MCF 10A (cell line): ENCODE results near the gene TNFRSF18. TPM values are rescaled to one million over a fixed set of nuclear protein-coding genes. Genes with fewer than 3 reads are reported as not detected.

Experiments used
- BruUV-seq: library from RNA; stranded (reverse); fragments of 400-500 nt; replicated peaks from 2 replicates; lab custom pipeline; 2021; lab: Mats Ljungman, UMichigan
- CTCF ChIA-PET: fragments of 300-600 bp; sonication (Branson Sonifier 250); formaldehyde crosslinking; extraction: SDS; loops from one replicate; lab custom pipeline; 2021; ENCODE audit warnings: antibody characterized with exemption, inconsistent platforms; lab: Yijun Ruan, JAX
- POLR2A ChIA-PET: fragments of 300-600, 350-650 bp; sonication (Branson Sonifier 250); formaldehyde crosslinking; extraction: SDS; loops from one replicate; lab custom pipeline; 2020; ENCODE audit warnings: antibody characterized with exemption, inconsistent platforms; lab: Yijun Ruan, JAX
- DNase-seq: peaks from one replicate; pipeline ENCODE4 v3.0.0-alpha.2; 2018; ENCODE audit not compliant: unreplicated experiment
- H3K27ac Mint-ChIP-seq: one replicate; pipeline ENCODE4 v1.8.0; 2022; ENCODE audit warnings: mild to moderate bottlenecking, low read depth, mixed read lengths; ENCODE audit not compliant: unreplicated experiment
- H3K27me3 Mint-ChIP-seq: one replicate; pipeline ENCODE4 v1.8.0; 2022; ENCODE audit warnings: mixed read lengths; ENCODE audit not compliant: insufficient read depth, unreplicated experiment
- H3K36me3 Mint-ChIP-seq: one replicate; pipeline ENCODE4 v1.8.0; 2022; ENCODE audit warnings: mild to moderate bottlenecking, moderate library complexity, mixed read lengths; ENCODE audit not compliant: insufficient read depth, unreplicated experiment
- H3K4me1 Mint-ChIP-seq: one replicate; pipeline ENCODE4 v1.8.0; 2022; ENCODE audit warnings: mixed read lengths; ENCODE audit not compliant: insufficient read depth, unreplicated experiment
- H3K4me3 Mint-ChIP-seq: one replicate; pipeline ENCODE4 v1.8.0; 2022; ENCODE audit warnings: mild to moderate bottlenecking, moderate library complexity, mixed read lengths; ENCODE audit not compliant: unreplicated experiment
- H3K9me3 Mint-ChIP-seq: one replicate; pipeline ENCODE4 v1.8.0; 2022; ENCODE audit warnings: mixed read lengths; ENCODE audit not compliant: unreplicated experiment
- intact Hi-C: fragments of 100-400 bp; cut with micrococcal nuclease; formaldehyde crosslinking; loops from 2 replicates; pipeline ENCODE4 v1.14.1; 2022
- total RNA-seq: library from RNA; stranded (reverse); gene quantifications from 2 replicates; pipeline ENCODE4 v1.2.3, GENCODE V29; 2022
- TF ChIP-seq, protein P1 (sequence below): fragments of 200-600 bp; IDR thresholded peaks from one replicate; pipeline ENCODE4 v1.8.0; 2022; ENCODE audit warnings: antibody characterized with exemption, mild to moderate bottlenecking; ENCODE audit not compliant: unreplicated experiment

TNFRSF18 gene
- total RNA-seq, 1 experiment from 2014 or later = not detected

DNA sequence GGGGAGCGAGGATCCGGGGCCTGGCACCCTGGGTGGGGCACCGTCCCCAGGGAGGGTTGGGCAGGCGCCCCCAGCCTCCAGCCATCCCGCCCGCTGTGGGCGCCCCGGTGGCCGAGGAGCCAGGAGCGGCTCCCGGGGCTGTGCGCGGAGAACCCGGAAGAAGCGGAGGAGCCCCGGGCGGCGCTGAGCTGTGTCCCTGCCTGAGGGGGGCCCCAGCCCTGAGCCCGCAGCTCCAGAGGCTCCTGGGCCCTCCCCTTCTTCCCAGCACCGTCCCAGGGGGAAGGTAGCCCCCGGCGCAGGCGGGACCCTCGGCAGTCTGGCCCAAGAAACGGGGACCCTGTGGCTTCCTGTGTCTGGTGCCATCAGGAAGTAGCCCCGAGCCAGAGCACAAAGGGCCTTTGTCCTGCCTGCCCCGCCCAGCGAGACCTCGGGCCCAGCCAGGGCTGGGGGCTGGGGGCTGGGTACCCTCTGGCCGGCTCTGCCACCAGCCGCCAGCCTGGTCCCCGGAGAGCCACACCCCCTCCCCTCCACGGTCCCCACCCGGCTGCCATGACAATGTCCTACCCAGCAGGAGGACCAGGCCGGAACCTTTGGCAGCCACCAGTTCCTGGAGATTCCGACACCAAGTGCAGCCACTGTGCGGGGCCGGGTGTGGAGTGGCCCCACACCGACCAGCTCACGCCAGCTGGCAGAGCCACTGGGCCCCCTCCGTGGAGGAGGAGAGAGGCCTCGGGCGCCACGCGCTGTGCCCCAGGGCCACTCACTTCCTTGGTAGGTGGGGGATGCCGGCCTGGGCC is 48.3 kb downstream of the TNFRSF18 start:
- DNase-seq = peak; percentile 19
- H3K27ac Mint-ChIP-seq = no peak overlapping the region
- intact Hi-C loops = no loop called here
- CTCF ChIA-PET = no interaction called here
- H3K9me3 Mint-ChIP-seq = peaks cover 6% of the 10 kb centered on the region
- BruUV-seq = no TSS peak
- no peaks in the 10 kb centered on the region for H3K36me3 Mint-ChIP-seq
- no peaks in the 10 kb centered on the region for H3K4me1 Mint-ChIP-seq
- H3K4me3 Mint-ChIP-seq = peak overlapping the region; percentile 63
- POLR2A ChIA-PET = no interaction called here
- H3K27me3 Mint-ChIP-seq = no peaks in the 10 kb centered on the region
- TF ChIP-seq, protein P1, sequence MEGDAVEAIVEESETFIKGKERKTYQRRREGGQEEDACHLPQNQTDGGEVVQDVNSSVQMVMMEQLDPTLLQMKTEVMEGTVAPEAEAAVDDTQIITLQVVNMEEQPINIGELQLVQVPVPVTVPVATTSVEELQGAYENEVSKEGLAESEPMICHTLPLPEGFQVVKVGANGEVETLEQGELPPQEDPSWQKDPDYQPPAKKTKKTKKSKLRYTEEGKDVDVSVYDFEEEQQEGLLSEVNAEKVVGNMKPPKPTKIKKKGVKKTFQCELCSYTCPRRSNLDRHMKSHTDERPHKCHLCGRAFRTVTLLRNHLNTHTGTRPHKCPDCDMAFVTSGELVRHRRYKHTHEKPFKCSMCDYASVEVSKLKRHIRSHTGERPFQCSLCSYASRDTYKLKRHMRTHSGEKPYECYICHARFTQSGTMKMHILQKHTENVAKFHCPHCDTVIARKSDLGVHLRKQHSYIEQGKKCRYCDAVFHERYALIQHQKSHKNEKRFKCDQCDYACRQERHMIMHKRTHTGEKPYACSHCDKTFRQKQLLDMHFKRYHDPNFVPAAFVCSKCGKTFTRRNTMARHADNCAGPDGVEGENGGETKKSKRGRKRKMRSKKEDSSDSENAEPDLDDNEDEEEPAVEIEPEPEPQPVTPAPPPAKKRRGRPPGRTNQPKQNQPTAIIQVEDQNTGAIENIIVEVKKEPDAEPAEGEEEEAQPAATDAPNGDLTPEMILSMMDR = no peak

- TF ChIP-seq, protein P1 = no peak
- Mint-ChIP-seq H3K9me3 (peaks cover 13% of the 10 kb centered on the region), H3K27me3 (no peaks in the 10 kb centered on the region), H3K36me3 (no peaks in the 10 kb centered on the region), H3K27ac (no peak overlapping the region), H3K4me3 (peak overlapping the region; percentile 63), H3K4me1 (no peaks in the 10 kb centered on the region)
- ChIA-PET CTCF (no interaction called here), POLR2A (no interaction called here)
- intact Hi-C loops = no loop called here
- TSS peak; percentile 81 for BruUV-seq
- DNase-seq = peak; percentile 93
Measured at GRCh38 chr1:1157426-1157913, 48.9 kb downstream of the TNFRSF18 start.

GRCh38 chr1:1157033-1157365 is 49.4 kb downstream of the TNFRSF18 start:
- Mint-ChIP-seq H3K4me3 (peak overlapping the region; percentile 63), H3K36me3 (no peaks in the 10 kb centered on the region), H3K9me3 (peaks cover 18% of the 10 kb centered on the region), H3K27me3 (no peaks in the 10 kb centered on the region), H3K4me1 (no peaks in the 10 kb centered on the region), H3K27ac (no peak overlapping the region)
- TF ChIP-seq, protein P1 = no peak
- ChIA-PET CTCF (no interaction called here), POLR2A (no interaction called here)
- DNase-seq = no peak
- intact Hi-C loops = no loop called here
- BruUV-seq = no TSS peak

DNA sequence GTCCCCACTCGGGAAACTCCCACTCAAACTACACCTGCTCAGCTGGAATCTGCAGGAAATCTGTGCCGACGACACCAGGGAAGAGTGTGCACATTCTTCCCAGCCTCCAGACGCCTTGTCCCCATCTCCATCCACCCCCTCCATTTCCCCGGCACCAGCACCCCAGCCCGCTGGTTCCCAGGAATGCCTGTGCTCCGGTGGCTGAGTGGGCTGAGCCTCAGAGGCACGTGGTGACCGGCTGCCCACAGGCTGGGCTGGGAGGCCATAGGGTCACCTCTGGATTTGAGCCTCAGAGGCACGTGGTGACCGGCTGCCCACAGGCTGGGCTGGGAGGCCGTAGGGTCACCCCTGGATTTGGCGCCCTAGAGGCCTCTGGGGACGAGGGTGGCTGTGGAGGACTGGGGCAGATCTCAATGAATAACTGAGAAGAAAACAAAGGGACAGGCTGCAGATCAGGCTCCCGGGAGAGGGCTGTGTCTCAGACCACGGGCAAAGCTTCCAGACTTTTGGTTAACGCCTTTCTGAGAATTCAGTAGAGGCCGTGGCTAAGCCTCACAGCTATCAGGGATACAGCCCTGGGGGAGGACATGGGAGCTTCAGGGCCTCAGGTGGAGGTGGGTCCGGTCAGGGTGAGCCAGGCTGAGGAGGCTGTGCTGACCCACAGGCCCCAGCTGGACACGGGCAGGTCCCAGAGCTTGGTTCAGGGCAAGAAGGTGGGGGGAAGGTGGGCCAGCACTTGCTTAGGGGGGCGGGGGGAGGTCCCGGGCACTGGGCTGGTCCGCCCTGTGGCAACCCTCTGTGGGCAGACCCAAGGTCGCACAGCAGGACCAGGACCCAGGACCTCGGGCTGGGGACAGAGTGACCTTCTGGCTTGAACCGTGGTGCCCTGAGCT is 50.0 kb downstream of the TNFRSF18 start:
- CTCF ChIA-PET = no interaction called here
- H3K27ac Mint-ChIP-seq = no peak overlapping the region

More for the DNA sequence above, 50.0 kb downstream of the TNFRSF18 start:
- Mint-ChIP-seq H3K9me3 (peaks cover 18% of the 10 kb centered on the region), H3K27me3 (no peaks in the 10 kb centered on the region), H3K4me1 (no peaks in the 10 kb centered on the region), H3K36me3 (no peaks in the 10 kb centered on the region), H3K4me3 (peak overlapping the region; percentile 63)
- DNase-seq = no peak
- intact Hi-C loops = no loop called here
- TF ChIP-seq, protein P1 = no peak
- POLR2A ChIA-PET = no interaction called here
- BruUV-seq = no TSS peak
